K562 (cell line): ENCODE measurements around the gene SYCP3. TPM values are rescaled to one million over a fixed set of nuclear protein-coding genes. Genes with fewer than 3 reads are reported as not detected.

Source experiments
- ATF1 ChIP-seq, 2 experiments: fragments of 450-650 bp in 1 of 2; IDR thresholded peaks; 2 replicates each; pipeline ENCODE4 v1.6.1; 2016; ENCODE audit warnings: missing compliant biosample characterization in 1 of 2, missing genetic modification characterization in 1 of 2
- BDP1 ChIP-seq: IDR thresholded peaks from 3 replicates; pipeline ENCODE4 v1.6.1; 2011; ENCODE audit not compliant: insufficient read length, insufficient read depth
- ELK3 ChIP-seq: fragments of 450-650 bp; formaldehyde crosslinking; IDR thresholded peaks from 2 replicates; pipeline ENCODE4 v1.4.0; 2020; ENCODE audit warnings: mild to moderate bottlenecking
- FOSL1 ChIP-seq: fragments of 200-800 bp; sonication (Bioruptor generic); conservative IDR thresholded peaks from 2 replicates; pipeline ENCODE4 v1.6.1; 2016; ENCODE audit warnings: missing genetic modification characterization, missing compliant biosample characterization
- HNRNPUL1 ChIP-seq: fragments of 200-400 bp; formaldehyde crosslinking; IDR thresholded peaks from 2 replicates; pipeline ENCODE4 v1.6.1; 2017; ENCODE audit warnings: low read length
- IRF1 ChIP-seq: sonication (generic); formaldehyde crosslinking; IDR thresholded peaks from 2 replicates; pipeline ENCODE4 v1.8.0; 2022; ENCODE audit warnings: missing genetic modification reagents, mild to moderate bottlenecking, borderline replicate concordance
- MECOM ChIP-seq: fragments of 250-450 bp; sonication (Bioruptor Pico); IDR thresholded peaks from 2 replicates; pipeline ENCODE4 v1.8.0; 2022; ENCODE audit warnings: inconsistent platforms
- MTA1 ChIP-seq: fragments of 450-650 bp; IDR thresholded peaks from 2 replicates; pipeline ENCODE4 v1.6.1; 2017; ENCODE audit warnings: borderline replicate concordance
- NFIX ChIP-seq: fragments of 250-450 bp; sonication (Bioruptor Pico); IDR thresholded peaks from 2 replicates; pipeline ENCODE4 v1.4.0; 2020; ENCODE audit warnings: low read depth, mild to moderate bottlenecking, moderate library complexity
- NUFIP1 ChIP-seq: fragments of 450-650 bp; IDR thresholded peaks from 2 replicates; pipeline ENCODE4 v1.6.1; 2018; ENCODE audit not compliant: partially characterized antibody
- RAD21 ChIP-seq, 2 experiments: fragments of 250-450 bp in 1 of 2; fragments of 450-650 bp in 1 of 2; sonication (Bioruptor Pico) in 1 of 2; formaldehyde crosslinking in 1 of 2; IDR thresholded peaks in 1 of 2; conservative IDR thresholded peaks in 1 of 2; 2 replicates each; pipeline versions ENCODE4 v1.4.0 to v1.8.0; 2020 to 2022; ENCODE audit warnings: mild to moderate bottlenecking in 2 of 2, moderate library complexity in 1 of 2
- RREB1 ChIP-seq: fragments of 250-450 bp; sonication (Bioruptor Pico); IDR thresholded peaks from 2 replicates; pipeline ENCODE4 v1.4.0; 2020
- TFE3 ChIP-seq: fragments of 450-650 bp; formaldehyde crosslinking; IDR thresholded peaks from 2 replicates; pipeline ENCODE4 v1.4.0; 2020; ENCODE audit warnings: mild to moderate bottlenecking, mixed read lengths
- ZNF184 ChIP-seq: sonication (generic); formaldehyde crosslinking; IDR thresholded peaks from 2 replicates; pipeline ENCODE4 v1.5.0; 2020; ENCODE audit warnings: missing genetic modification reagents
- ZNF778 ChIP-seq: fragments of 450-650 bp; formaldehyde crosslinking; IDR thresholded peaks from 2 replicates; pipeline ENCODE4 v1.4.0; 2020; ENCODE audit warnings: mild to moderate bottlenecking, moderate library complexity
- ZZZ3 ChIP-seq: fragments of 450-650 bp; IDR thresholded peaks from 2 replicates; pipeline ENCODE4 v1.6.1; 2016; ENCODE audit warnings: antibody characterized with exemption, mild to moderate bottlenecking, moderate library complexity
- polyA plus RNA-seq, 8 experiments: library from polyadenylated mRNA; depleted of rRNA in 4 of 8; stranded (reverse) in 5 of 8; unstranded in 3 of 8; fragments of >200 nt; fragmentation: Nextera tagmentation in 2 of 8; fragmentation: Illumina TruSeq in 1 of 8; extraction: Ambion mirVana in 2 of 8; extraction: Trizol in 1 of 8; gene quantifications; 2 replicates each; pipeline versions ENCODE4 v1.2.1 to v1.2.3, GENCODE V29; 2011 to 2014; ENCODE audit warnings: inconsistent platforms in 1 of 8, missing spikeins in 1 of 8
- total RNA-seq, 7 experiments: library from RNA; depleted of rRNA in 6 of 7; stranded (reverse); fragments of >200 nt in 6 of 7; fragmentation: Illumina TruSeq in 2 of 7; extraction: Trizol in 2 of 7; gene quantifications; 2 replicates each; pipeline versions ENCODE4 v1.2.1 to v1.2.3, GENCODE V29; 2011 to 2021; ENCODE audit warnings: low replicate concordance in 1 of 7

Gene SYCP3
- total and polyA plus RNA-seq, 9 of the 15 experiments (the other 6 are each of a cell fraction or from before 2014, with no cell fraction given) = 0.11 to 0.25 (median 0.22) TPM; not detected in 4

- TF ChIP-seq FOSL1 (tag) (no peak; the same call in 1 of the 2 replicates), ZNF184 (CRISPR knock-in tag) (no peak), MECOM (CRISPR knock-in tag) (no peak), NUFIP1 (no peak), BDP1 (no peak), NFIX (no peak), TFE3 (CRISPR knock-in tag) (0 out of 2 replicates have a peak, but pooled peaks have one; percentile 15), IRF1 (no peak), MTA1 (no peak), ATF1 (CRISPR knock-in tag; IDR thresholded peaks at IDR 0.05) (no peak), ATF1 (tag; IDR thresholded peaks at IDR 0.05) (no peak), RAD21 (CRISPR knock-in tag; conservative IDR thresholded peaks at IDR 0.05 in 1 of 2, IDR thresholded peaks at IDR 0.05 in 1 of 2) (no peak), ZZZ3 (no peak), HNRNPUL1 (no peak), ZNF778 (CRISPR knock-in tag) (no peak), ELK3 (no peak), RREB1 (CRISPR knock-in tag) (peak; percentile 69; the same call in 1 of the 2 replicates)
Observed at GRCh38 chr12:101697930-101698799, 41.1 kb downstream of the SYCP3 start (continued).
